Dendritic cell treated with granulocyte-macrophage colony-stimulating factor and Interleukin-4, amounts not matched to agents 40 ng/mL and 50 ng/mL, for 4 days (primary cell): ENCODE data around the gene SLC19A2.
A peak's percentile ranks its signal among the peaks of the same experiment; 100 is the strongest.

Experiments used
- H3K27ac Mint-ChIP-seq: one replicate; pipeline ENCODE4 v1.8.0; 2022; ENCODE audit warnings: mild to moderate bottlenecking, mixed read lengths
- H3K27me3 Mint-ChIP-seq: one replicate; pipeline ENCODE4 v1.8.0; 2022; ENCODE audit warnings: mild to moderate bottlenecking, mixed read lengths
- H3K36me3 Mint-ChIP-seq: one replicate; pipeline ENCODE4 v1.8.0; 2022; ENCODE audit warnings: low read depth, mixed read lengths
- H3K4me1 Mint-ChIP-seq: one replicate; pipeline ENCODE4 v1.8.0; 2022; ENCODE audit warnings: low read depth, mixed read lengths
- H3K4me3 Mint-ChIP-seq: one replicate; pipeline ENCODE4 v1.8.0; 2022; ENCODE audit warnings: mild to moderate bottlenecking, moderate library complexity, mixed read lengths
- H3K9me3 Mint-ChIP-seq: one replicate; pipeline ENCODE4 v1.8.0; 2022; ENCODE audit warnings: mixed read lengths
- intact Hi-C: fragments of 100-400 bp; cut with micrococcal nuclease; formaldehyde crosslinking; loops from one replicate; pipeline ENCODE4 v1.15.0; 2022

SLC19A2 gene

DNA sequence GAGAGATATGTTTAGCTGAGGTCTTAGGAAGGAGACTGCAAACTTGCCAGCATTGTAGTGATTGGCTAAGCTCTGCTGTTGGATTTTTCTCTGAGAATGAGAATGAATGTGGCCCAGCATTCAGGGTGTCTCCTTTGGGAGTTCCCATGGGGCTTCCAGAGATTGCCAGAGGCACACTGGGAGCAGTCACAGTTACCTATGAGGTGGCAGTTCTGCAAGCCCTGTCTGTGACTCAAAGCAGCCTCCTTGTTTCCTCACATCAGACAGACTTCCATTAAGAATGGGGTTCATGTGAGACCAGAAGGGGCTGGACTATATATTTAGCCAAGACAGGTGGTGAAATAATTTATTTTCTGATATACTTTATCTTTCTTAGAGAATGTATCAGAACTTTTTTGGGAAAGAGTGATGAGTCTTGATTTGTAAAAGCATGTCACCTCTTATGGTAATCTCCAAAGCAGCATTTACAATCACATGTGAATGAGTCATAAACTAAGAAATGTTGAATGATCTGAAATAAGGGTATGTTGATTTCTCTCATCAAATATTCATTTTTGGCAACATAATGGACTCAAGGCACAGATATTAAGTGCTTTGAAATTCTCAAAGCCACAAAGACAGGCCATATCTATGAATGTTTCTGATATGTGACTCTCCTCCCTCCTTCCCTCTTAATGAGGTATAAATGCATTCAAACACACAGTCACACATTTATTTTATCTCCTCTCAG lies 9.5 kb upstream of the SLC19A2 start:
- Mint-ChIP-seq H3K4me1 (peaks cover 4% of the 10 kb centered on the region), H3K9me3 (peaks cover 9% of the 10 kb centered on the region), H3K4me3 (no peak overlapping the region), H3K27me3 (no peaks in the 10 kb centered on the region), H3K27ac (no peak overlapping the region), H3K36me3 (no peaks in the 10 kb centered on the region)
- intact Hi-C loops, result no loop called here

DNA sequence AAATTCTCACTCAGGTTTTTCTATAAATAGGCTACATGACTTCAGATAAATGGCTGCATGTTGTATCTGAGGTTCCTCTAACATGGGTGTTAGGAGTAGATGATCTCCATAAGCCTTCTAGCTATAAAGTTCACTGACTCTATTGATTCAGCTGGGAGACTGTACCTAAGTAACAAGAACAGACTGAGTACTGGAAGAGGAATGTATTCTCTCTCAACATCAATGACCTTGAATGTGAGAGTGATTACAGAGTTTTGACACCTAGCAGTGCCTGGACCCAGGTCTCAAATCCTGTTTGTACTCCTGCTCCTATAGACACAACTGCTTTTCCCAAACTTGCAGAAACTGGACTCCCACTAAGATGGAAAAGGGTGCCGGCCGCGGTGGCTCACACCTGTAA lies 8.6 kb upstream of the SLC19A2 start:
- Mint-ChIP-seq H3K4me3 (no peak overlapping the region), H3K4me1 (no peaks in the 10 kb centered on the region), H3K9me3 (peaks cover 9% of the 10 kb centered on the region), H3K27me3 (no peaks in the 10 kb centered on the region), H3K36me3 (no peaks in the 10 kb centered on the region), H3K27ac (no peak overlapping the region)
- intact Hi-C loops, result no loop called here

DNA sequence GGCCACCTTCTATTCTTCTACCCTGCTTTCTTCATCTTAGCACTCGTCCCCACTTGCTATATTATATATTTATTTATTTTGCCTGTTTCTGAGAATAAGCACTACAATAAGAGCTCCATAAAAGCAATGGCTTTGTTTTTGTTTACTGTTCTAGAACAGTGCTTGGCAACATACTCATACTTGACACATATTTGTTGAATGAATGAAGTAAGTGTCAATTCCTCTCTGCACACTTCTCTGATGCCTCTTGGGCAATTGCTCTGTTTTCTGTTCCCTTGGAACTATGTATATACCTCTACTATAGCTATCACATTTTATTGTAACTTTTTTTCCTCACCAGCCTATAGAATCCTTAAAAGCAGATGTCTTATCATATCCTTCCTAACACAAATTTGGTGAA lies 7.5 kb upstream of the SLC19A2 start:
- intact Hi-C loops, result no loop called here
- no peaks in the 10 kb centered on the region for H3K36me3 Mint-ChIP-seq
- peaks cover 2% of the 10 kb centered on the region for H3K9me3 Mint-ChIP-seq
- no peak overlapping the region for H3K27ac Mint-ChIP-seq
- H3K4me3 Mint-ChIP-seq, result no peak overlapping the region
- no peaks in the 10 kb centered on the region for H3K4me1 Mint-ChIP-seq
- no peaks in the 10 kb centered on the region for H3K27me3 Mint-ChIP-seq

DNA sequence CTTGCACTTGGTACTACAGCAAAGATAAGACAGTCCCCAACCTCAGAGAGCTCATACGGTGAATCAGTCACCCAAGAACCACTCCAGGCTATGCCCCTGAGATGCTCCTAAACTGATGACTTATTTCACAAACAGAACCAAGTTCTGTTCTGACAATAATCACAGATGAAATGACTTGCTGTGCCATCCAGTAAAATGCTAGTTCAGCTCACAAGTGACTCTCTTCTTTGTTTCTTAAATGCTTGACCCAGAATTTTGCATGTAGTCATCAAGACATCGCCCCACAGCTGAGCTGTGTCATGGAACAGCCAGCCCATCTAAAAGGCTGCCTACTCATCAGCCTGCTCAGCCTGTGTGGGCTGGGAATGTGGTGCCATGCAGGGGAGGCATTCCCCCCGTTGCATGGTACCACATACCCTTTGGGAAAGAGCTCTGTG lies 6.1 kb upstream of the SLC19A2 start:
- no peaks in the 10 kb centered on the region for H3K36me3 Mint-ChIP-seq
- intact Hi-C loops, result no loop called here
- no peak overlapping the region for H3K4me3 Mint-ChIP-seq
- no peak overlapping the region for H3K27ac Mint-ChIP-seq
- H3K9me3 Mint-ChIP-seq, result no peaks in the 10 kb centered on the region
- peaks cover 7% of the 10 kb centered on the region for H3K4me1 Mint-ChIP-seq
- no peaks in the 10 kb centered on the region for H3K27me3 Mint-ChIP-seq

DNA sequence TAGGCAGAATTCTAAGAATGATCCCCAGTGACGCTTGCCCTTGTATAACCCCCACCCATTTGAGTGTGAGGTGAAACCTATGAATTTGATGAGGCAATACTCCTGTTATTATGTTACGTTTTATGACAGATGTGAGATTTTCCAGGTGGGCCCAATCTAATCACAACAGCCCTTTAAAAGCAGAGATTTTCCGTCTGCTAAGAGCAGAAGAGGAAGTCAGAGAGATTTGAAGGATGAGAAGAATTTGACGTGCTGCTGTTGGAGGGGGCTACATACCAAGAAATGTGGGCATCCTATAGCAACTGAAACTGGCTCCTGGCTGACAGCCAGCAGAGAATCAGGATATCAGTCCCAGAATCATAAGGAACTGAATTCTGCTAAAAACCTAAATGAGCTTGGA lies 2.4 kb upstream of the SLC19A2 start:
- intact Hi-C loops, result loop anchor here (5.0 to 10.0 kb wide), 6 partner anchors 59 to 1997 kb away; partner anchors contain the start of genes BLZF1, NME7, PRRC2C and SCYL3
- Mint-ChIP-seq H3K9me3 (no peaks in the 10 kb centered on the region), H3K4me3 (no peak overlapping the region), H3K4me1 (peaks cover 37% of the 10 kb centered on the region), H3K27me3 (no peaks in the 10 kb centered on the region), H3K27ac (no peak overlapping the region), H3K36me3 (no peaks in the 10 kb centered on the region)

DNA sequence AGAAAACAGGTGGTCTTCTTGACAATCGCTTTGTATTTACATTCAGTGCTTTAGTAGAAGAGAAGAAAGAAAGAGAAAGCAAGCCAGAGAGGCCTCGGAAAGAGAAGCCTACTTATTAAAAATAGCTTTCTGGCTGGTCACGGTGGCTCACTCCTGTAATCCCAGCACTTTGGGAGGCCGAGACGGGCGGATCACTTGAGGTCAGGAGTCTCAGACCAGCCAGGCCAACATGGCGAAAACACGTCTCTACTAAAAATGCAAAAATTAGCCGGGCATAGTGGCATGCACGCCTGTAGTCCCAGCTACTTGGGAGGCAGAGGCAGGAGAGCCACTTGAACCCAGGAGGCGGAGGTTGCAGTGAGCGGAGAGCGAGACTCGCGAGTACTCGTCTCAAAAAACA lies 1.8 kb upstream of the SLC19A2 start:
- Mint-ChIP-seq H3K9me3 (no peaks in the 10 kb centered on the region), H3K4me3 (no peak overlapping the region)

DNA sequence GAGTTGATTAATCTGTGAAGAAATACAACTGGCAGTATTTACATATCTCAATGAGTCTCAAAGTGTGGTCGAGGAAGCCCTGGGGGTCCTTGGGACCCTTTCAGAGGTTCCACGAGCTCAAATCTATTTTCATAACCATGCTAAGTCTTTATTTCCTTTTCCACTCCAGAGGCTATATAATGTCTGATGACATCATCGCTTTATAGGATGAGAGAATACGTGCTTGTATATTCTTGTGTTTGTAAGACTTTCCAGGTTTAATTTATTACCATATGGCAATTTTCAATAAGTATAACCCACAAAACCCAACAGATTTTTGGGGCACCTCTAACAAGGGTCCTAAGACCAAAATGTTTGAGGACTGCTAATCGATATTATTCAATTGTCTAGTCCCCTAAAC lies 1.4 kb upstream of the SLC19A2 start:
- Mint-ChIP-seq H3K27ac (no peak overlapping the region), H3K4me1 (peaks cover 43% of the 10 kb centered on the region), H3K9me3 (no peaks in the 10 kb centered on the region), H3K4me3 (no peak overlapping the region), H3K27me3 (no peaks in the 10 kb centered on the region), H3K36me3 (no peaks in the 10 kb centered on the region)
- intact Hi-C loops, result loop anchor here (5.0 to 10.0 kb wide), 6 partner anchors 60 to 1998 kb away; partner anchors contain the start of genes BLZF1, NME7, PRRC2C and SCYL3

More for the DNA sequence above, 1.8 kb upstream of the SLC19A2 start:
- Mint-ChIP-seq H3K36me3 (no peaks in the 10 kb centered on the region), H3K27me3 (no peaks in the 10 kb centered on the region), H3K27ac (no peak overlapping the region), H3K4me1 (peaks cover 40% of the 10 kb centered on the region)
- intact Hi-C loops, result loop anchor here (5.0 to 10.0 kb wide), 6 partner anchors 60 to 1997 kb away; partner anchors contain the start of genes BLZF1, NME7, PRRC2C and SCYL3

DNA sequence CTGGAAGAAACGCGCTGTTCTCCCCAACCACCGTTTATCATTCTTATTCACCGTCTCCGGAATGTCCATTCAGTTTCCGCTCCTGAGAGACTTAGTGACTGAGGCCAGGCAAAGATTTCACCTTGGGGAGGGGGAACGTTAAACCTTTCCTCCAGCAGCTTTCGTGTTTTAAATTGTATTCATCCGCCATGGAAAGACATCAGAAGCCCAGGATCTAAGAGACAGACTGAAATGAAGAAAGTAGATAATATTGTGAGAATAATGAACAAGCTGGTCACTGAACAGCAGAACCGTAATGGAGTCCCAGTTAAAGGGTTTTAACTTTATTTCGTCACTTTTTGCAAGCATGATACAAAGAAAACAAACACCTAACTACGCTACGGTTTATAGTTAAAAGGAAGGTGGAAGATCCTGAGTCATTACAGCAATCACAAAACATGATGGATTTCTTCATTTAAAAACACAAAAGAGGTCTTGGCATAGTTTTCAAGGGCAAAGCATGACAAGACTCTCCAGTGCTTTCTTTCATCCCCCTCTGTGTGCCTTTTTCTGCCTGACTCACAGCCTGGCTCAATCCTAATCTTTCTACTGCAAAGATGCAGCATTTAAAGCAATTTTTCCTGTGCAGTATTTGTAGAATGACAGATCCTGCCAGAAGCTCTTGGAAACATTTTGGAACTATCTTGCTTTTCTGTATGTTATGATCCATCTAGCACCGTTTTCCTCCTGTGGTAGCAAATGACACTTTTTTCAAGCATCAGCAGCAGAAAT lies 722 bp upstream of the SLC19A2 start:
- Mint-ChIP-seq H3K27ac (peak overlapping the region; percentile 78), H3K9me3 (no peaks in the 10 kb centered on the region), H3K27me3 (no peaks in the 10 kb centered on the region), H3K4me3 (peak overlapping the region; percentile 82), H3K36me3 (no peaks in the 10 kb centered on the region), H3K4me1 (peaks cover 43% of the 10 kb centered on the region)
- intact Hi-C loops, result loop anchor here (5.0 to 10.0 kb wide), 6 partner anchors 61 to 1998 kb away; partner anchors contain the start of genes BLZF1, NME7, PRRC2C and SCYL3

DNA sequence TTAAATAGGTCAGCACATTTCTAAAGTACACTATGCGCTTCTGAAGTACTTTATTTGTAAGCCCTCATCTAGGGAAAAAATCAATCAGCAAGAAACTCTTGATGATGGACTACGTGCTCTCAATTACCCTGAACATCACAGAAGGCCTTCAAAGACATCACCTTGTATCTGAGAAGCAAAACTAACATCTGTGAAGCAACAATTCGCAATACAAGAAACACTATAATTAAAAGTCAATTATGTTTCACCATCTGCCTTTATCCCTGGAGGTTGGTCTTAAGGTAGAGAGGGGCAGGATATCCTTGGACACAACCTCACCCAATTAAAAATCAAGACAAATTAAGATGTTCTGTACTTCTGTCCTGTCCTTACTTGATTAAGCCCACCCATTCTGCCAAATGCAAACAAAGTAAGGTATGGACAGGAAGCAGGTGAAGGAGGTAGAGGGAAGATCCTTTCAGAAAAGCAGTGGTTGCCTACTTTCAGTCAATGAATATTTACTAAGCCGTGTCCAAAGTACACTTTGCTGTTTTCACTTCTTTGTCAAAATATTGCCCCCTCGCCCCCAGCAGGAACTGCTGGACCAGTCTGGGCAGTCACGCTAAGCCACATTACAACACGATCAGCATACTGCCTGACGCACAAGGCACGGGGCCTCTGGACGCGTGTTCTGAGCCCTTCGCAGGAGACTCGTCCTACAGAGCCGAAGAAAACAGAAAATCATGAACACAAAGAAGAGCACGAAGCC lies 887 bp downstream of the SLC19A2 start:
- no peaks in the 10 kb centered on the region for H3K9me3 Mint-ChIP-seq
- H3K27ac Mint-ChIP-seq, result peak overlapping the region; percentile 78
- intact Hi-C loops, result loop anchor here (5.0 to 10.0 kb wide), 6 partner anchors 62 to 2000 kb away; partner anchors contain the start of genes BLZF1, NME7, PRRC2C and SCYL3
- no peaks in the 10 kb centered on the region for H3K36me3 Mint-ChIP-seq
- no peaks in the 10 kb centered on the region for H3K27me3 Mint-ChIP-seq
- H3K4me1 Mint-ChIP-seq, result peaks cover 52% of the 10 kb centered on the region
- peak overlapping the region; percentile 82 for H3K4me3 Mint-ChIP-seq

DNA sequence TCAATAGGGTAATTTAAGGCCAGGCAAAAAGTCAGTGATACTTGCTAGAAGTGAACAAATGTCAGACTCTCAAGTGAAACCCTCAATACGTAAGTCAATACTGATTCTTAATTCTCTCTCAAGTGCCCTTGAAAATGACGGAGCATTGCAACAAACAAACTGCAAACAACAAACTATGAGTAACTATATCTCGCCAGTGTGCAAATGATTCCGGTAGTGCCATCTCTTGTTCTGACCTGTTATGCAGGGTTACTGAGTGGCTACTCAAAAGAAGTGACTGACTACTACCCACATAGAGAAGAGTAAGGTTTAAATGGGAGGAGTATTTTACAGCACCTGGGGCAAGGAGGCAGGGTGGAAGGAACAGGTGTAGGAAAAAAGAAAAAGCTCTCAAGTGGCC lies 1.6 kb downstream of the SLC19A2 start:
- H3K27ac Mint-ChIP-seq, result peak overlapping the region; percentile 78
- H3K27me3 Mint-ChIP-seq, result no peaks in the 10 kb centered on the region
- no peaks in the 10 kb centered on the region for H3K36me3 Mint-ChIP-seq
- intact Hi-C loops, result loop anchor here (10.0 kb wide), 3 partner anchors 221 to 2001 kb away; partner anchors contain the start of gene PRRC2C
- no peaks in the 10 kb centered on the region for H3K9me3 Mint-ChIP-seq
- H3K4me1 Mint-ChIP-seq, result peaks cover 52% of the 10 kb centered on the region
- peak overlapping the region; percentile 82 for H3K4me3 Mint-ChIP-seq

DNA sequence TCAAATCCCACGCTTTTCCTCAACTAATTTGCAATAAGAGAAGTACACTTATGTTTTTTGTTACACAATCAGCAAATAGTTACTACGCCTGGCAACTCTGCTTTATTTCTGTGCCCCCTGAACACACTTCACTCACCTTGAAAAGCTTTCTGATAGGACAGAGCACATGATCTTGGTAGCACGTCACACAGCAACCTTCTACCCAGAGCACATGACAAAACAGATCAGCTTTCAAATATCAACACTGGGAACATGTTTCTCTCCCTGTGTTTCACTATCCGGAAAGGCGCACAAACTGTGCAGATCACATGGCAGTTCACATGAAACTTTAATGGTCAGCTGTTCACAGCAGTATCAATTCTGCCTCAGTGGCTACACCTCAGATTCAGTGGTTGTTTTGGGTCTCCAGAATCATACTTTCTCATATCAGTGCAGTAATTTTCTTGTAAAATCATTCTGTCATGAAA lies 2.2 kb downstream of the SLC19A2 start:
- Mint-ChIP-seq H3K27me3 (no peaks in the 10 kb centered on the region), H3K4me3 (no peak overlapping the region), H3K36me3 (no peaks in the 10 kb centered on the region), H3K27ac (no peak overlapping the region), H3K4me1 (peaks cover 56% of the 10 kb centered on the region), H3K9me3 (no peaks in the 10 kb centered on the region)
- intact Hi-C loops, result loop anchor here (10.0 kb wide), 3 partner anchors 221 to 2001 kb away; partner anchors contain the start of gene PRRC2C

DNA sequence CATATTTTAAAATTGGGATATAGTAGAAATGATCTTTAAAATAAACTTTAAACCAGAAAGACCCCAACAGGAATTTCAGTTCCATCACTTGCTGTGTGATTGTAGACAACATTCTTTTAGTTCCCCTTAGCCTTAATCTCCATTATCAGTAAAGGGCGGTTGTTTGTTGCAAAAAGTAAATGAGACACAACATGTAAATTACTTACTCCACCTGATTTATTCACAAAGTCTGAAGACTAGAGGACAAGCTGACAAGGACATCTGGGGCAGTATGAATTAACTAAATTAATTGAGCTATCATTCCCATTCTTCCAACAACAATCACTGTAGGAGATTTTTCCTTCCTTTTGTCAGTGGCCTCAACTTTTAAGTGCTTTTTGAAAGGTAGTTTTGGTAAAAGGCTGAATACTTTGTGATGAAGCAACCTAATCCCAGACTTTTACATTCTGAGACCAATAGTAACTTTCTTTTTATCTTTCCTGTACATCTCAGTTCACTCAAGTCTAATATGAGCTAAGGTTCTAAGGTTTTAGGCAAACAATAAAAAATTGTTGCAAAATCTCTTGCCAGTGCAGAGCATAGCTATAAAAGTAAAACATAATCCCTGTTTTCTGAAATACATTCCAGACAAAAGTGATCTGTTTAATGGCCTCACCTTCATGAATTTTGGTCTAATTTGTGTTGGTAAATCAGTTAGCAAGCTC lies 6.2 kb downstream of the SLC19A2 start:
- Mint-ChIP-seq H3K4me3 (no peak overlapping the region), H3K27ac (no peak overlapping the region), H3K36me3 (peaks cover 15% of the 10 kb centered on the region), H3K9me3 (no peaks in the 10 kb centered on the region), H3K4me1 (peaks cover 46% of the 10 kb centered on the region), H3K27me3 (no peaks in the 10 kb centered on the region)
- intact Hi-C loops, result loop anchor here (2.0 to 10.0 kb wide), 4 partner anchors 225 to 2005 kb away; partner anchors contain the start of gene PRRC2C
